ENCODE measurements around the gene CDKAL1.
"Not testable (repeated sequence)": the region's sequence is repeated elsewhere in the genome, so short reads cannot be mapped to it uniquely, and the experiment has no call there.

The CDKAL1 gene

GRCh38 chr6:20751293-20751935 lies 217.2 kb downstream of the CDKAL1 start:
- no peak for ATAC-seq (ENCODE audit: low read depth)

GRCh38 chr6:20755631-20756030 lies 221.4 kb downstream of the CDKAL1 start:
- DNase-seq (ENCODE audit: low spot score) (no peak), ATAC-seq (ENCODE audit: low read depth) (peak; percentile 78)
- no peak overlapping the region for H3K4me3 ChIP-seq (ENCODE audit: severe bottlenecking)
- no peaks in the 10 kb centered on the region for H3K27me3 ChIP-seq (ENCODE audit: insufficient read depth, poor library complexity, severe bottlenecking)
- no peaks in the 10 kb centered on the region for H3K36me3 ChIP-seq (ENCODE audit: low read depth)
- no peak overlapping the region for H3K27ac ChIP-seq (ENCODE audit: poor library complexity, severe bottlenecking)
- peaks cover 7% of the 10 kb centered on the region for H3K4me1 ChIP-seq (ENCODE audit: insufficient read depth, poor library complexity, severe bottlenecking)
- TF ChIP-seq CTCF (IDR thresholded peaks at IDR 0.05; ENCODE audit: poor library complexity, severe bottlenecking): no peak
- H3K9me3 ChIP-seq (ENCODE audit: severe bottlenecking): no peaks in the 10 kb centered on the region

More at GRCh38 chr6:20751293-20751935, 217.2 kb downstream of the CDKAL1 start:
- TF ChIP-seq CTCF (IDR thresholded peaks at IDR 0.05; ENCODE audit: poor library complexity, severe bottlenecking): no peak
- no peaks in the 10 kb centered on the region for H3K9me3 ChIP-seq (ENCODE audit: severe bottlenecking)
- H3K27ac ChIP-seq (ENCODE audit: poor library complexity, severe bottlenecking): no peak overlapping the region
- no peaks in the 10 kb centered on the region for H3K27me3 ChIP-seq (ENCODE audit: insufficient read depth, poor library complexity, severe bottlenecking)
- H3K36me3 ChIP-seq (ENCODE audit: low read depth): no peaks in the 10 kb centered on the region
- H3K4me3 ChIP-seq (ENCODE audit: severe bottlenecking): no peak overlapping the region
- DNase-seq (ENCODE audit: low spot score): no peak
- peaks cover 7% of the 10 kb centered on the region for H3K4me1 ChIP-seq (ENCODE audit: insufficient read depth, poor library complexity, severe bottlenecking)

DNA sequence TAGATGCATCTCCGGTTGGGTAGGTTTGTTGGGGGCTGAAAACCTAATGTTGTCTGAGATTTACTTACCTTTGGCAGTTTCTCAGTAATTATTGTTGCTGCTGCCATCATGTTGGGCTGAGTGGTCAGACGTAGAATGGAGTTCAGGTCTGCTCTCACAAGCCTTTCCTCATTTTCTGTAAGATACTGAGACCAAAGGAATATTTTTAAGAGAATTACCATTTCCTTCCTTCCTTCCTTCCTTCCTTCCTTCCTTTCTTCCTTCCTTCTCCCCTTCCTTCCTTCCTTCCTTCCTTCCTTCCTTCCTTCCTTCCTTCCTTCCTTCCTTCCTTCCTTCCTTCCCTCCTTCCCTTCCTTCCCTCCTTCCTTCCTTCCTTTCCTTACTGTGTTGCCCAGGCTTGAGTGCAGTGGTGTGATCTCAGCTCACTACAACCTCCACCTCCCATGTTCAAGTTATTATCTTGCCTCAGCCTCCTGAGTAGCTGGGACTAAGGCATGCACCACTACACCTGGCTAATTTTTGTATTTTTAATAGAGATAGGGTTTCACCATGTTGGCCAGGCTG lies 222.4 kb downstream of the CDKAL1 start:
- not testable (repeated sequence) for ATAC-seq (ENCODE audit: low read depth); H3K4me3 ChIP-seq (ENCODE audit: severe bottlenecking); DNase-seq (ENCODE audit: low spot score); H3K27me3 ChIP-seq (ENCODE audit: insufficient read depth, poor library complexity, severe bottlenecking); H3K9me3 ChIP-seq (ENCODE audit: severe bottlenecking); H3K27ac ChIP-seq (ENCODE audit: poor library complexity, severe bottlenecking); H3K36me3 ChIP-seq (ENCODE audit: low read depth); H3K4me1 ChIP-seq (ENCODE audit: insufficient read depth, poor library complexity, severe bottlenecking)

DNA sequence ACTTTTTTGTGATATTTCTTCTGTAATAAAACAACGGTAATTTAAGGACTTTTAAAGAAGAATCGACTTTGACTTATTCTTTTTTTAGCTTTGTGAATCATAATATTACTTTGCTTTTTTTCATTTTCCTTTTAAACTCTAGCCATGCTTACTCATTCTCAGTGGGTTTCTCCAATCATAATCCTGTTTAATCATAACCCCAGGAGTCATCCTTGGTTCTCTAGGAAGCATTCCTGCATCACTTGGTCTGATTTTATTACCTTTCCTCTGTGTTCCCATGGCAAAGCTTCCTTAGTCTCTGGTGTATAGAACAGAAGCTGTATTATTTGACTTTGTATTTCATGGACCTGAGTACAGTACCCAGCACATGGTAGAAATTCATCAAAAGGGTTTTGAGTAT lies 223.5 kb downstream of the CDKAL1 start:
- no peak overlapping the region for H3K27ac ChIP-seq (ENCODE audit: poor library complexity, severe bottlenecking)
- H3K36me3 ChIP-seq (ENCODE audit: low read depth): no peaks in the 10 kb centered on the region
- DNase-seq (ENCODE audit: low spot score) (no peak), ATAC-seq (ENCODE audit: low read depth) (no peak)
- no peaks in the 10 kb centered on the region for H3K27me3 ChIP-seq (ENCODE audit: insufficient read depth, poor library complexity, severe bottlenecking)
- no peak overlapping the region for H3K4me3 ChIP-seq (ENCODE audit: severe bottlenecking)
- peaks cover 7% of the 10 kb centered on the region for H3K4me1 ChIP-seq (ENCODE audit: insufficient read depth, poor library complexity, severe bottlenecking)
- no peak for TF ChIP-seq CTCF (IDR thresholded peaks at IDR 0.05; ENCODE audit: poor library complexity, severe bottlenecking)
- H3K9me3 ChIP-seq (ENCODE audit: severe bottlenecking): no peaks in the 10 kb centered on the region

- no peak for DNase-seq (ENCODE audit: low spot score)
- no peaks in the 10 kb centered on the region for H3K36me3 ChIP-seq (ENCODE audit: low read depth)
- ATAC-seq (ENCODE audit: low read depth): no peak
- H3K27me3 ChIP-seq (ENCODE audit: insufficient read depth, poor library complexity, severe bottlenecking): no peaks in the 10 kb centered on the region
- TF ChIP-seq CTCF (IDR thresholded peaks at IDR 0.05; ENCODE audit: poor library complexity, severe bottlenecking): no peak
- no peak overlapping the region for H3K27ac ChIP-seq (ENCODE audit: poor library complexity, severe bottlenecking)
- H3K4me1 ChIP-seq (ENCODE audit: insufficient read depth, poor library complexity, severe bottlenecking): no peaks in the 10 kb centered on the region
- H3K4me3 ChIP-seq (ENCODE audit: severe bottlenecking): no peak overlapping the region
- no peaks in the 10 kb centered on the region for H3K9me3 ChIP-seq (ENCODE audit: severe bottlenecking)
Observed at GRCh38 chr6:20763296-20763695, 229.0 kb downstream of the CDKAL1 start.
